ENCODE results near the gene ANKRD55.
"Not testable (repeated sequence)": the region's sequence is repeated elsewhere in the genome, so short reads cannot be mapped to it uniquely, and the experiment has no call there.

The ANKRD55 gene

GRCh38 chr5:56206126-56206910 is 26.8 kb downstream of the ANKRD55 start:
- DNase-seq, result no peak

GRCh38 chr5:56203936-56204335 is 29.2 kb downstream of the ANKRD55 start:
- DNase-seq, result not testable (repeated sequence)

- no peak for DNase-seq
Measured at GRCh38 chr5:56202483-56202882, 30.6 kb downstream of the ANKRD55 start.

- DNase-seq, result not testable (repeated sequence)
Measured at GRCh38 chr5:56201762-56202261, 31.3 kb downstream of the ANKRD55 start.

GRCh38 chr5:56200971-56201666 is 32.0 kb downstream of the ANKRD55 start:
- peak; percentile 10 to 26 (median 19) for DNase-seq

- no peak for DNase-seq
Measured at GRCh38 chr5:56195016-56195415, 38.1 kb downstream of the ANKRD55 start.

- no peak for DNase-seq
Measured at GRCh38 chr5:56192246-56192645, 40.9 kb downstream of the ANKRD55 start.

- DNase-seq, result no peak
Measured at GRCh38 chr5:56191656-56192055, 41.5 kb downstream of the ANKRD55 start.

GRCh38 chr5:56190497-56190896 is 42.6 kb downstream of the ANKRD55 start:
- DNase-seq, result peak in 1 of 4 experiments; percentile 2

- DNase-seq, result no peak
Measured at GRCh38 chr5:56185768-56186311, 47.3 kb downstream of the ANKRD55 start.

- no peak for DNase-seq
Measured at GRCh38 chr5:56183506-56183905, 49.6 kb downstream of the ANKRD55 start.

GRCh38 chr5:56179442-56179841 is 53.7 kb downstream of the ANKRD55 start:
- no peak for DNase-seq

GRCh38 chr5:56178823-56179222 is 54.3 kb downstream of the ANKRD55 start:
- DNase-seq, result no peak

- DNase-seq, result no peak
Measured at GRCh38 chr5:56176871-56177533, 56.1 kb downstream of the ANKRD55 start.

GRCh38 chr5:56176155-56176798 is 56.9 kb downstream of the ANKRD55 start:
- no peak for DNase-seq

GRCh38 chr5:56175488-56175887 is 57.6 kb downstream of the ANKRD55 start:
- DNase-seq, result no peak

- DNase-seq, result no peak
Measured at GRCh38 chr5:56175021-56175420, 58.1 kb downstream of the ANKRD55 start.

- DNase-seq, result no peak
Measured at GRCh38 chr5:56172241-56172640, 60.9 kb downstream of the ANKRD55 start.

- DNase-seq, result no peak
Measured at GRCh38 chr5:56170557-56170956, 62.6 kb downstream of the ANKRD55 start.

- no peak for DNase-seq
Measured at GRCh38 chr5:56169949-56170348, 63.2 kb downstream of the ANKRD55 start.

GRCh38 chr5:56169281-56169680 is 63.8 kb downstream of the ANKRD55 start:
- DNase-seq, result no peak

- DNase-seq, result no peak
Measured at GRCh38 chr5:56168066-56168478, 65.1 kb downstream of the ANKRD55 start.

- DNase-seq, result no peak
Measured at GRCh38 chr5:56167519-56167918, 65.6 kb downstream of the ANKRD55 start.

Measured in activated CD4-positive, CD25-positive, alpha-beta regulatory T cell (primary cell).